Trophoblast cell (in vitro differentiated cells and primary cell): ENCODE data around the gene STRAP.

Experiments
- DNase-seq, 2 donors: peaks; one replicate each; pipeline ENCODE4 v3.0.0-alpha.2; 2016
- H2AFZ ChIP-seq: 2 replicates; pipeline ENCODE4 v1.6.1; 2013; ENCODE audit warnings: low read length, moderate library complexity, mild to moderate bottlenecking; ENCODE audit not compliant: insufficient read depth, poor library complexity
- H2AK5ac ChIP-seq: 2 replicates; pipeline ENCODE4 v1.6.1; 2013; ENCODE audit warnings: mild to moderate bottlenecking, low read length
- H2BK120ac ChIP-seq: 2 replicates; pipeline ENCODE4 v1.6.1; 2013; ENCODE audit warnings: low read length, mild to moderate bottlenecking, moderate library complexity; ENCODE audit not compliant: insufficient read depth, poor library complexity
- H2BK12ac ChIP-seq: 2 replicates; pipeline ENCODE4 v1.6.1; 2013; ENCODE audit warnings: mild to moderate bottlenecking, low read length, moderate library complexity
- H2BK5ac ChIP-seq: 2 replicates; pipeline ENCODE4 v1.6.1; 2013; ENCODE audit warnings: low read length, low read depth, moderate library complexity, mild to moderate bottlenecking; ENCODE audit not compliant: poor library complexity
- H3K14ac ChIP-seq: 2 replicates; pipeline ENCODE4 v1.6.1; 2013; ENCODE audit warnings: mild to moderate bottlenecking, low read length
- H3K18ac ChIP-seq: 2 replicates; pipeline ENCODE4 v1.6.1; 2013; ENCODE audit warnings: mild to moderate bottlenecking, low read length
- H3K23ac ChIP-seq: 2 replicates; pipeline ENCODE4 v1.6.1; 2013; ENCODE audit warnings: low read length
- H3K27ac ChIP-seq: 2 replicates; pipeline ENCODE4 v1.5.1; 2013; ENCODE audit warnings: low read depth, mild to moderate bottlenecking, inconsistent platforms, low read length, moderate library complexity
- H3K27me3 ChIP-seq: 2 replicates; pipeline ENCODE4 v1.6.1; 2013; ENCODE audit warnings: inconsistent platforms, mild to moderate bottlenecking, low read length, moderate library complexity; ENCODE audit not compliant: insufficient read depth
- H3K36me3 ChIP-seq, 2 experiments: 1 replicate in 1 of 2; 2 replicates in 1 of 2; pipeline ENCODE4 v1.6.1; 2013; ENCODE audit warnings: low read length in 2 of 2, mild to moderate bottlenecking in 2 of 2, moderate library complexity in 1 of 2; ENCODE audit not compliant: insufficient read depth in 2 of 2, control insufficient read depth in 1 of 2
- H3K4ac ChIP-seq: 2 replicates; pipeline ENCODE4 v1.6.1; 2013; ENCODE audit warnings: low read depth, mild to moderate bottlenecking, low read length, moderate library complexity
- H3K4me1 ChIP-seq, 2 experiments: 1 replicate in 1 of 2; 2 replicates in 1 of 2; pipeline ENCODE4 v1.6.1; 2013; ENCODE audit warnings: low read length in 2 of 2, mild to moderate bottlenecking in 2 of 2, moderate library complexity in 1 of 2; ENCODE audit not compliant: insufficient read depth in 2 of 2, control insufficient read depth in 1 of 2
- H3K4me2 ChIP-seq: 2 replicates; pipeline ENCODE4 v1.6.1; 2013; ENCODE audit warnings: inconsistent platforms, mild to moderate bottlenecking, low read length, moderate library complexity
- H3K4me3 ChIP-seq: 2 replicates; pipeline ENCODE4 v1.5.1; 2013; ENCODE audit warnings: mild to moderate bottlenecking, low read depth, low read length, inconsistent platforms
- H3K79me1 ChIP-seq: one replicate; pipeline ENCODE4 v1.6.1; 2013; ENCODE audit warnings: low read length
- H3K79me2 ChIP-seq: 2 replicates; pipeline ENCODE4 v1.6.1; 2013; ENCODE audit warnings: low read length, mild to moderate bottlenecking; ENCODE audit not compliant: control insufficient read depth, insufficient read depth, poor library complexity
- H3K9ac ChIP-seq: 2 replicates; pipeline ENCODE4 v1.6.1; 2013; ENCODE audit warnings: mild to moderate bottlenecking, low read length
- H3K9me3 ChIP-seq: 2 replicates; pipeline ENCODE4 v1.6.1; 2013; ENCODE audit warnings: low read depth, mild to moderate bottlenecking, control low read depth, inconsistent platforms, low read length; ENCODE audit not compliant: insufficient read depth
- H4K12ac ChIP-seq: 2 replicates; pipeline ENCODE4 v1.6.1; 2013; ENCODE audit warnings: low read depth, mild to moderate bottlenecking, low read length, moderate library complexity
- H4K8ac ChIP-seq: 2 replicates; pipeline ENCODE4 v1.6.1; 2013; ENCODE audit warnings: low read depth, mild to moderate bottlenecking, low read length, moderate library complexity
- H4K91ac ChIP-seq: one replicate; pipeline ENCODE4 v1.6.1; 2013; ENCODE audit warnings: low read depth, mild to moderate bottlenecking, low read length, moderate library complexity
- WGBS: extraction: QIAGEN DNeasy Blood & Tissue Kit; methylation state at CpG from one replicate; pipeline ENCODE4 v1.1.7; 2013; ENCODE audit warnings: missing lambda C conversion rate; ENCODE audit not compliant: insufficient read length, insufficient coverage; ENCODE audit errors: extremely low coverage; 5-methylcytosine and 5-hydroxymethylcytosine counted together

The STRAP gene

GRCh38 chr12:15918066-15918465 is 35.9 kb downstream of the STRAP start:
- no peak for DNase-seq
- Histone ChIP-seq H2BK5ac (no peak overlapping the region), H3K23ac (no peak overlapping the region), H2BK12ac (no peak overlapping the region), H3K4me3 (no peak overlapping the region), H3K18ac (no peak overlapping the region), H4K12ac (no peak overlapping the region), H3K4ac (no peak overlapping the region), H3K27ac (no peak overlapping the region), H3K27me3 (no peaks in the 10 kb centered on the region), H3K9ac (no peak overlapping the region), H3K79me2 (peaks cover 2% of the 10 kb centered on the region), H3K4me1 (peaks cover 4 to 5% of the 10 kb centered on the region in 2 experiments), H3K9me3 (no peaks in the 10 kb centered on the region), H3K79me1 (peaks cover 2% of the 10 kb centered on the region), H2AK5ac (no peak overlapping the region), H2AFZ (no peak overlapping the region), H4K8ac (no peak overlapping the region), H2BK120ac (no peak overlapping the region), H3K36me3 (peaks cover 3 to 4% of the 10 kb centered on the region in 2 experiments), H3K14ac (no peak overlapping the region), H4K91ac (no peak overlapping the region), H3K4me2 (no peak overlapping the region)
- WGBS = no CpG with 5 or more reads among the region's 7 CpGs

GRCh38 chr12:15919418-15919817 is 37.2 kb downstream of the STRAP start:
- no peak for DNase-seq
- no peak overlapping the region for H3K4ac ChIP-seq
- no peak overlapping the region for H4K8ac ChIP-seq
- H2BK5ac ChIP-seq = no peak overlapping the region
- no peak overlapping the region for H2AFZ ChIP-seq
- peaks cover 0 to 4% of the 10 kb centered on the region in 2 experiments for H3K36me3 ChIP-seq
- H3K27ac ChIP-seq = peak overlapping the region; percentile 43
- H3K9ac ChIP-seq = no peak overlapping the region
- no peak overlapping the region for H3K4me2 ChIP-seq
- H3K4me1 ChIP-seq = peaks cover 4 to 5% of the 10 kb centered on the region in 2 experiments
- H2AK5ac ChIP-seq = no peak overlapping the region
- H3K23ac ChIP-seq = no peak overlapping the region
- H2BK12ac ChIP-seq = no peak overlapping the region
- whole genome bisulfite sequencing = no CpG with 5 or more reads among the region's 2 CpGs
- H3K18ac ChIP-seq = no peak overlapping the region
- no peaks in the 10 kb centered on the region for H3K27me3 ChIP-seq
- H3K14ac ChIP-seq = no peak overlapping the region
- H4K12ac ChIP-seq = no peak overlapping the region
- no peaks in the 10 kb centered on the region for H3K9me3 ChIP-seq
- H2BK120ac ChIP-seq = no peak overlapping the region
- H3K4me3 ChIP-seq = no peak overlapping the region
- H3K79me2 ChIP-seq = peaks cover 2% of the 10 kb centered on the region
- no peak overlapping the region for H4K91ac ChIP-seq
- peaks cover 2% of the 10 kb centered on the region for H3K79me1 ChIP-seq

- H3K36me3 ChIP-seq = no peaks in the 10 kb centered on the region
- no peak overlapping the region for H2BK5ac ChIP-seq
- H3K27ac ChIP-seq = peak overlapping the region; percentile 40
- H3K9ac ChIP-seq = no peak overlapping the region
- no peak overlapping the region for H3K18ac ChIP-seq
- H2BK12ac ChIP-seq = no peak overlapping the region
- H2BK120ac ChIP-seq = no peak overlapping the region
- no peak overlapping the region for H4K12ac ChIP-seq
- H3K79me2 ChIP-seq = peaks cover 2% of the 10 kb centered on the region
- no peaks in the 10 kb centered on the region for H3K27me3 ChIP-seq
- H3K9me3 ChIP-seq = no peaks in the 10 kb centered on the region
- peaks cover 4% of the 10 kb centered on the region for H3K79me1 ChIP-seq
- no peak for DNase-seq
- no peak overlapping the region for H3K14ac ChIP-seq
- no CpG with 5 or more reads among the region's 1 CpG for WGBS
- H3K4me3 ChIP-seq = no peak overlapping the region
- no peak overlapping the region for H3K4me2 ChIP-seq
- H4K8ac ChIP-seq = no peak overlapping the region
- H3K4me1 ChIP-seq = peaks cover 5 to 18% of the 10 kb centered on the region in 2 experiments
- H2AFZ ChIP-seq = no peak overlapping the region
- H2AK5ac ChIP-seq = no peak overlapping the region
- H4K91ac ChIP-seq = no peak overlapping the region
- no peak overlapping the region for H3K4ac ChIP-seq
- no peak overlapping the region for H3K23ac ChIP-seq
Measured at GRCh38 chr12:15924956-15925355, 42.8 kb downstream of the STRAP start.

GRCh38 chr12:15928346-15928745 is 46.2 kb downstream of the STRAP start:
- H3K9ac ChIP-seq = no peak overlapping the region
- no peak overlapping the region for H2BK12ac ChIP-seq
- no peak overlapping the region for H3K4ac ChIP-seq
- H3K27ac ChIP-seq = peak overlapping the region; percentile 40
- H3K27me3 ChIP-seq = no peaks in the 10 kb centered on the region
- no peak overlapping the region for H4K12ac ChIP-seq
- no peaks in the 10 kb centered on the region for H3K79me2 ChIP-seq
- peaks cover 4% of the 10 kb centered on the region for H3K79me1 ChIP-seq
- no peak overlapping the region for H2AK5ac ChIP-seq
- peak; percentile 47 to 79 for DNase-seq
- peaks cover 0 to 2% of the 10 kb centered on the region in 2 experiments for H3K36me3 ChIP-seq
- H3K18ac ChIP-seq = no peak overlapping the region
- no peaks in the 10 kb centered on the region for H3K9me3 ChIP-seq
- H2BK5ac ChIP-seq = no peak overlapping the region
- no peak overlapping the region for H4K8ac ChIP-seq
- no CpG with 5 or more reads among the region's 2 CpGs for WGBS
- H3K4me2 ChIP-seq = peak overlapping the region; percentile 20
- H2AFZ ChIP-seq = no peak overlapping the region
- no peak overlapping the region for H2BK120ac ChIP-seq
- no peak overlapping the region for H3K23ac ChIP-seq
- no peak overlapping the region for H3K14ac ChIP-seq
- no peak overlapping the region for H3K4me3 ChIP-seq
- peaks cover 0 to 16% of the 10 kb centered on the region in 2 experiments for H3K4me1 ChIP-seq
- H4K91ac ChIP-seq = no peak overlapping the region
